ENCODE measurements around the gene ARMC9.
A peak's percentile ranks its signal among the peaks of the same experiment; 100 is the strongest.

ARMC9 gene

DNA sequence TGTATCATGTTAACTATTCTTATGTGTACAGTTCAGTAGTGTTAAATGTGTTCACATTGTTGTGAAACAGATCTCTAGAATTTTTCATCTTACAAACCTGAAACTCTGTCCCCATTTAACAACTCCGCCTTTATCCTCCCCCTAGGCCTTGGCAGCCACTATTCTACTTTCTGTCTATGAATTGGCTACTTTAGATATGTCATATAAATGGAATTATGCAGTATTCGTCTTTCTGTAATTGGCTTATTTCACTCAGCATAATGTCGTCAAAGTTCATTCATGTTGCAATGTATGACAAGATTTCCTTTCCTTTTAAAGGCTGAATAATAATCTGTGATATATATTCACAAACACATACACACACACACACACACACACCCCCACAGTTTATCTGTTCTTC, 12.4 kb downstream of the ARMC9 start:
- no peak for DNase-seq

- DNase-seq = no peak
Observed at GRCh38 chr2:231211486-231211885, 13.1 kb downstream of the ARMC9 start.

DNA sequence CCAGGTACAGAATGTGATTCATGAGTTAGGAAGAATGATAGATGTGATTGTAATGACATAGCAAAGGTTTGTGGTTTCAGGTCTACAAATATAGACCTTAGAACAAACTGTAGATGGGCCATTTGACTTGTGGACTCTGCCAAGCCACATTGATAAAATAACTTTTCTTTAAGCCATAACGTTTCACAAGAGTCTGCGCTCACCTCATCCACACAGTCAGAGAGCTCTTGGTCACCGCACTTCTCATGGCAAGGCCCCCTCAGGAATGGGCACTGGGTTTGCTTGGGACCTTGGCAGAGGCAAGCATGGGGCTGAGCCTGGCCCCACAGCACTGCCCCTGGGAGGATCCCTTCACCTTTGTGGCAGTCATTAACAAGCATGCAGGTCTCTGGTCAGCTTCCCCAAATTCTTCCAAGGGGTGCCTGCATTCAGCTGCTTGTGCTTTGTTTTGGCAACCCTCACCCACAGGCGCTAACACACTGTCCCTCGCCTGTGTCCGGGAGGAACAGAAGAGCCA, 14.0 kb downstream of the ARMC9 start:
- DNase-seq = no peak

DNA sequence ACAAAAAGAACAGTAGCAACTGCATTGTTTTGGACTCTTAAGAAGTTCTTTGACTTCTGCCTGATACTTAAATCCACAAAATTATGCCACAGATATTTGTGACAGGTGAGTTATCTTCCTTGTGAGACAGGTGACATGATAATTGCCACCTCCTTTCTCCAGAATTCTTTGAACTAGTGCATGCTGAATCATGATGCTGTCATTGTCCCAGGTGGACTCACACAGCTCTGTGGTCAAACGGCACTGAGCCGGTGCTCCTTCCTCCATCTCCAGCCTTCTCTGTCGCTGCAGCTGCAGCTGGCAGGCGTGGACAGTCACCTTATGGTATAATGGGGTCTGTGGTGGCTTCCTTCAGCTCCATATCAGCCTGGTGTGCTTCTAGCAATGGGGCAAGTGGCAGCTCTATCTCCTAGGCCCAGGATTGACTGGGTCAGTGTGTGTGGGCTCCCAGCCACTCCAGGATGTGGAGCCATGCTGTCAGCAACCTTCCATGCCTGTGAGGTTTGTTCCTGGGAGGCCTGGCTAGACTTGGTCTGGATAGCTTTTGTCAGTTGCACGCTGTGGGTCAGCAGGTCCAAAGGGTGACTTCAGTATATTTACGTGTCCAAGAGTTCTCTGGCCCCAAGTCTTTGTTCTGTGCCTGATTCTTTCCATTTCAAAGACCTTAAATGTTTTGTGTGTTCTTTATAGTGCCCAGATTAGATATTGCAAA, 15.7 kb downstream of the ARMC9 start:
- DNase-seq = no peak

- no peak for DNase-seq
Observed at GRCh38 chr2:231218366-231218765, 19.9 kb downstream of the ARMC9 start.

DNA sequence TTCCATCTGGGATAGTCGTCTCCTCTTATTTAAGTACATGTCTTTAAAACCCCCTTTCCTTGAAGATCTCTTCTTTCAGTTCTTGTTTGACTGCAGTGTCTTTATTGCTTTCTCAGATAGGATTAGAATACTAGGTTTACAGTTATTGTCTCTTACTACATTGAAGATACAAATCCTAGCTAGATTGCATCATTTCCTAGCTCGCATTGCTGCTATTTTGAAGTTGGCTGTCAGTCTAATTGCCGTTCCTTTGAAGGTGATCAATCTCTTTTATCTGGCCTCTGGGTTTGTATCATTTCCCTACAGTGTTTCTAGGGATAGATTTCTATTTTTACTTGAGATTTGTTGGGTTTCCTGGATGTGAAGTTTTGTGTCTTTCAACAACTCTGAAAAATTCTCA, 20.9 kb downstream of the ARMC9 start:
- no peak for DNase-seq

DNA sequence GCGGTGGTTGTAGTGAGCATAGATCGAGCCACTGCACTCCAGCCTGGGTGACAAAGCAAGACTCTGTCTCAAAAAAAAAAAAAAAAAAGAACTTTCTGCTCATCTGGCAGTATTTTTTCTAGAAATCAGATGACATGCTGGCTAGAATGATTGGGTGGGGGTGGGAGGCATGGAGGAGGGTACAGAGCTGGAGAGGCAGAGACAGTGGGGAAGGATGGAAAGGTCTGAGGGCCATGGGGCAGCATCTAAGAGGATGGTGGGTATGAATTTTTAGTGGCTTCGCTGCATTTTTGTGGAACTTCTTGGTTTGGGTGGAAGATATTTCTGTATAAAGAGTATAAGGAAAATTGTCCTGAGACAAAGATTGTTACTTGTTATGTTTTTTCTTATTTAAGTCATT, 23.3 kb downstream of the ARMC9 start:
- DNase-seq = no peak

DNA sequence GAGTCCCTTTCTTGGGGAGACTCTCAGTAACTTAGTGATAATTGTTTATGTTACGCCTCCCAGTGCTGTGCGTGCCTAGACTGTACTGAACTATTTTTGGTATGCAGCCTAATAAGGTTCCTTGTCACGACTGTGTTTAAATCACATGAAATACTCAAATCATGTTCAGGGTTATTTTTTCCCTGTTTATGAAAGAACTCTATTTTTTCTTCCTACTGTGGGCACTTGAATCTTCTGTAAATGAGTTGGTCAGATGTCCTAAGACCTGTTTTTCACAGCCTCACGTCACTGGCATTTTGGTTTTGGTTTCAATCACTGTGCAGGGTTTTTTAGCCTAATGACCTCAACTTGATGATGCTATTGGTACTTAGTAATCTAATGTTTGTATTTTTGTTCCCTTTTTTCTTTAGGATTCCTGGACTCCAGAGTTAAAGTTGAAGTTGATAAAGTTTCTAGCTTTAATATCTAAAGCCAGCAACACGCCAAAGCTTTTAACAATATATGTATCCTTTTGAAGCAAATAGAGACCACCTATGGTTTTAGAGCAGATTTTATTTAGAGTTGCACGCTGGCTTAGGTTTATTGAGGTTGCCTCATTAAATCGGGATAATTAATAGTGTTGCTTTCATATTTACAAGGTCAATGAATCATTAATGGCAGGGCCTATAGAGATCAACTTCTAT, 24.0 kb downstream of the ARMC9 start:
- DNase-seq = no peak

DNA sequence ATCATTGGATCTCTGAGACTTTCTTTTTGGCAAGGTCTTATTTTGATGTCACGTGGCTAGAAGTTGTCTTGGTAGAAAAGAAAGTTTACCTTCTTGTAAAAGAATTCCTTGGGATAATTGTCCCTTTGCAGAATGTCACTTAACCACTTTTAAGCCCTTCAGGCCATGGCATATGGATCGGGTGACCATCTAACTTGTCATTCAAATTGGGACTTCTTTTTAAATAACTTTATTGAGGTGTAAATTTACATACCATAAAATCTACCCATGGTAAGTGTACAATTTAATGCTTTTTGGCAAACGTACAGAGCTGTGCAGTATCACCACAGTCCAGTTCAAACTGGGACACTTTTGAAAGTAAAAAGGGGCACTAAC, 24.6 kb downstream of the ARMC9 start:
- DNase-seq = no peak

DNA sequence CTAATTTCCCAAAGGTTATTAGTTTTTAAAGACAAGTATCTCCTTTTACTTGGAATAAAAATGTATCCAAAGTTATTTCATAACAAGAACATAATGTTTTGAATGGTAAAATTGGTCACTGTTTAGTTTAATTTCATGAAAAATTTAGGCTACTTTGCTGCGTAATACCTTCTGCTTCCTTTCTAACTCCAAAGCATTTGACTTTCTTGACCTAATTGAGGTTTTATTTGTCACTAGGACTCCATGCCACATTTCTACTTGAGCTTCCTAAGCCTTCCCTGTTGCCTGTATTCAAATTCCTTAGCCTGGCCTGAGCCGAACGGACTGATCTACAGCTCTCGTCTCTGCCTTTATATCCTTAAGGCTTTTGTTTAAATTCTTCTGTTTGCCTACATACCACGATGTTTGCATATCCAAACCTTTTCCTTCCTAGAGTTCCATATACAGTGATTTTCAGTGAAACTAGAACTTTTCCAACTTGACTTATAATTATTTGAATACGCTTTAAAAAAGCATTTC, 25.1 kb downstream of the ARMC9 start:
- no peak for DNase-seq

DNA sequence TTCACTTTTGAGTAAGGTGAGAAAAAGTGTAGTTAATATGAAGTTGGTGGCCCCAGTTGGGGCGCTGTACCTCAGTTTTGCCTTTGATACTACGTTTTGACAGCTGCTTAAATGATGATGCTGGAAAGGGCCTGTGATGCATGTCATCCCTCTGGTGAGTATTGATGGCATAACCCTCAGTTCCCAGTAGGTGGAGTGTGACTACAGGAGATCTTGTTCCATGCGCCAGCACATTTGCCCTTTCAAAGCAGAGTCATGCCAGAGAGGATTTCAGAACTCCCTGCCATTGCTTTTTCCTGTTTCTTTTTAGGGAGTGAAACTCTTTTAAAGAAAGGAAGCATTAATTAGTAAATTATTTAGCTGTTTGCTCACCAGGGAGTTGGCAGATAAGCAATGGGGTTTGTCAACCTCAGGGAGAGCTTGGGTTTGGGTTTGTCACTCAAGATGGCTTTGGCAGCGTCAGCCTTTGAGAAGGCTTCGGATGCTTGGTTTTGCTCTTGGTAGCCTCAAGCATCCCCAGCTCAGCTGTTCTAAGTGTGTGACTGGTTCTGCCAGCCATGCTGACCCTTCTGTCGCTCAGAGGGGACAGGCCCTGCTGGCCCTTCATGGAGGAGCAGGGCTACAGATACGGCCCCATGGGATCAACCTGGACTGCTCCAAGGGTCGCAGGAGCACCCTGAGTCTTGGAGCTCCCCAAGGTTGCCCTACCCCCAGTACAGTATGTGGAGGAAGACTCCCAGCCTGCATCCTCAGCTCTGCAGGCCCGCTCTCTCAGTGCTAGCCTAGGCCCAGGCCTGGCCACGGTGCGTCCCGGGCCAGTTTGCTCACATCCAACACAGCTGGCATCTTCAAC, 29.1 kb downstream of the ARMC9 start:
- peak; percentile 3 for DNase-seq

DNA sequence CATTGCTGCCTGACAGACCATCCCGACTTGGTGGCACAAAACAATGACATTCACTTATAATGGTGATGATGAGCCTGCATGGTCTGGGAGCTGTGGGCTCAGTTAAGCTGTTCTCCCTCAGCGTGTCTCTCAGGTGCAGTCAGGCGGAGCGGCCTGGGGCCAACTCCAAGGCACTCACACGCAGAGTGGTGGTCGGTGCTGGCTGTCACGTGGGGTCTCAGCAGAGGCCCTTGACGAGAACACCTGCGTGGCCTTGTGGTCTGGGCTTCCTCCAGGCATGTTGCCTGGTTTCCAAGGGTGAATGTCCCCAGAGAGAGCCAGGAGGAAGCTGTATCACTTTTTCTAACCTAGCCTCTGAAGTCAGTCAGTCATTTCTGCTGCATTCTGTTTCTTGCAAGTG, 29.8 kb downstream of the ARMC9 start:
- no peak for DNase-seq

DNA sequence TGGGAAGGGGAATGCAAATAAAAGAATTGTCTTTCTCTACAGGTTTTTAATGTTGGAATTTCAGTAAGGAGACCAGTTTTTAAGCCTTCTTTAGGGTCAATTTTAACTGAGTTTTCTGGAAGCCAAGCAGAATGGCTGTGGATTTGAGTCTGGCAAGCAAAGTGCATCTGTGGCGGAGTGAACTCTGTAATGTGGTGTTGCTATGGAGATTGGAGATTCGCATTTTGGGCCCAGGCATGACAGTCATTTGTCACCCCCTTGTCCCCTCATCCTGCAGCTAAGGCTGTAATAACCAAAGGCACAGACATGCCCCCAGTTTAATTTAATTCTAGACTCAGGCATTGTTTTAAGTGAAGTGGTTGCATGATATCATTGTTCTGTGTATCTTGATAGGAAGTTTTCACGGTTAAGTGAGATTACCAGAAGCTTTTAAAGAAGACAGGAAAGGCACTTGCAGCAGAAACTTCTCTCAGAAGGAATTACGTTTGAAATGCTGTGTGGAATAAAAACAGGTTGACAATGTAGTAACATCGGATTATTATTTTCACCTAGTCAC, 30.6 kb downstream of the ARMC9 start:
- DNase-seq = no peak

DNA sequence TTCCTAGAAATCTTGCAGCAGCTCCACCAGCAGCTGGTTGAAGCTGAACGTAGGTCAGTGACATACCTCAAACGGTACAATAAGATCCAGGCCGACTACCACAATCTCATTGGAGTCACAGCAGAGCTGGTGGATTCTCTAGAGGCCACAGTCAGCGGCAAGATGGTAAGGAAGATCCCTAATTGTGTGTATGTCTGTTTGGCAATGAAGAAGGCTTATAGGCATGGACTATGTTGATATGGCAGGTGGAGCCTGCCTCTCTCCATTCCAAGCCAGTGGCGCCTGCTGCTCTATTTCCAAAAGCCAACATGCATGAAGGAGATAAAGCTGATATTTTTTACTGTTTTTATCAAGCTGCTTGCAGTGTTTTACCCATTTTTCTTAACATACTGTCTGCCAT, 36.8 kb downstream of the ARMC9 start:
- DNase-seq = no peak

DNA sequence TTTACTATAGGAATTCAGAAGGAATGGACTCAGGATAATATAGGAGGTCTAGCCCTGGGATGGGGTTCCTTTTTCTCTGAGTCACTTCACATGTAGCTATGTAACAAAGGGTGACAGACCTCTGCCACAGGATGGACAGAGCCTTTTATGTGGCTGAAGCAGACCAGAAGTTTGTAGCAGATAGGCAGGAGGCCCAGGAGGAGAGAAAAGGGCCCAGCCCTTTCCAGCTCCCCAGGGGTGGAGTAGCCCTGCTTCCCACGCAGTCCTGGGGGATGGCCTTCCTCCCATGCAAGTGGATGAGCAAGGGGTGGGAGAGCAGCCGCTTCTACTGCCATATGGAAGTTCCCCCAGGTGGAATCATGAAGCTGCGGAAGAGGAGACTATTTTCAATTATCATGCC, 40.3 kb downstream of the ARMC9 start:
- no peak for DNase-seq

- DNase-seq = no peak
Observed at GRCh38 chr2:231239751-231240150, 41.3 kb downstream of the ARMC9 start.

DNA sequence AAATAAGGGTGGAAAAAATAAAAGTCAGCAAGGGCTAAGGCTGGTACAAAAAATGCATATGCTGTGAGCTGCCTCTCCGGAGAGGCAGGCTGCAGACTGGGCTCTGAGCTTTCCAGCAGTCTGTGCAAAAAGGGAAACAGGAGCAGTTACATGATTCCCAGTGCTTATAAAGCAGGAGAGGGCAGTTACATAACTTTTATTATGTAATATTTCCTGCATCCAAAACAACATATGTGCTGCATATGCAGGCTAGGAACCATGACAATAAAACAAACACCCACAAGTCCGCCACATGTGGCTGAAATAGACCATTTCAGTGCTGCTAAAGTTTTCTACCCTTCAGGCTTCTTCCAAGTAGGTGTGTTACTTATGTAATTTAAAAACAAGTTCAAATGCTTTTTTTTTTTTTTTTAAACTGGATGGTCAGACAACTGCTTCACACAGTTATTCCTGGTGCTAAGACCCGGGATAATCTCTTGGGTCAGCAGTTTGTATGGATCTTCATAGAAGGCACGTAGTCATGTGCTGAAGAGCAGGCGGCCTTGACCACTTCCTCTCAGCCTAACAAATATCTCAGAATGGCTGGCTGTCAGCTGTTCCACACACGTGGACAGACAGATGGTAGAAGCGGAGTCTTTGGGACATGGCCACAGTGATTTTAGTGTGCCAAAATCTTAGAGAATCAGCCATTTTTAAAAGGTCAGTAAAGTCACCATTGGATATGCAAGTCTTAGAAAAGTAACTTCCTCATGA, 43.5 kb downstream of the ARMC9 start:
- DNase-seq = no peak

GRCh38 chr2:231243866-231244265, 45.4 kb downstream of the ARMC9 start:
- no peak for DNase-seq

GRCh38 chr2:231244382-231245248, 46.2 kb downstream of the ARMC9 start:
- no peak for DNase-seq

- DNase-seq = no peak
Observed at GRCh38 chr2:231245249-231246094, 47.0 kb downstream of the ARMC9 start.

All from NCI-H1417 treated with DMSO at 0.1 percent for 48 hours (cell line).